Stimulated activated CD4-positive, alpha-beta T cell treated with anti-CD3 and anti-CD28 coated beads, Interleukin-2, amount 100 ng/mL, for 4 hours (primary cell): Measurements from ENCODE around the gene RHOT1.
A peak's percentile ranks its signal among the peaks of the same experiment; 100 is the strongest.
"Not testable (repeated sequence)": the region's sequence is repeated elsewhere in the genome, so short reads cannot be mapped to it uniquely, and the experiment has no call there.

Experiments used
- DNase-seq: peaks from one replicate; pipeline ENCODE4 v3.0.0-alpha.2; 2020; ENCODE audit warnings: low read depth

The RHOT1 gene

DNA sequence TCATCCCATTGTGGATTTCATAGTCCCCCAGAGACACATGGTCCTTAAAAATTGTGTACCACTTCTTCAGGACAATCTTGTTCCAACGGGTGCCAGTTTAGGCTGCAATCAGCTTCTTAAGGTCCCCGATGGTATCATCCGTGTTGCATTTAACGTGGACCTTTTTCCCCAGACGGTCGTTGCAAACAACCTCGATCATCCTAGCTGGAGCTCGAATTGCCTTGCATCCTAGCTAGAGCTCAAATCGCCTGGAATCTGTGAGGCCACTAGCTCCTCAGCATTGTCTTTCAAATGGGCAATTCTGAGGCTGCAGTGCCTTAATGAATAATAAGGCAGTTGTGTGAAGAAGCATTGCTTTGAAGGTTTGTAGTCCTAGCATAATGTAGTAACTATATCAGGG, 85.6 kb downstream of the RHOT1 start:
- DNase-seq, result no peak

DNA sequence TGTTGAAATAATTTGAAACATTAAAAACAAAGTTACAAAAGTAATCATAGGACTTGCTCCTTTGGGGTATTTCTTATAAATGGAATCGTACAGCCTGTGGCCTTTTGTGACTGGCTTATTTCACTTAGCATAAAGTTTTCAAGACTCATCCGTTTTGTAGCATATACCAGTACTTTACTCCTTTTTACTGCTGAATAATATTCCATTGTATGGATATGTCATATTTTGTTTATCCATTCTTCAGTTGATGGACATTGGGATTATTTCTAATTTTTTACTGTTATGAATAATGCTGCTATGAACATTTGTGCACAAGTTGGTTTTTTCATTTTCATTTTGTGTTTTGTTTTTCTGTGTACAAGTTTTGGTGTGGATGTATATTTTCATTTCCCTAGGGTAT, 93.3 kb downstream of the RHOT1 start:
- no peak for DNase-seq

DNA sequence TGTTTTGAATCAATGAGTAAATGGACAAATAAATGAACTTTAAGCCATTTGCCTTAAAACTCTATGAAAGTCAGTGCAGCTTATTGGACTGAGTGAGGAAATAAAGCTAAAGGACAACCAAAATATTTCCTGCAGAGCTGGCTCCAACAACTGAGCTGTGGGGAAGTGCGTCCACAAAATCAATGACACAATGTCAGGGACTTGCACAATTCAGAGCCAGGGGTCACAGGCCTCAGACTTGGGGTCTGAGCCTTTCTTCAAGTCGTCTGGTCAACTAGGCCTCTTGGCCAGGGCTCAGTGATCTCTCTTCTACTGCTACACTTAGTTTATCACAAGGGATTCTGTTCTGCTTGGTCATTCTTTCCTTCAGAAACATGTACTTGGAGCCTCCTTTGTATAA, 97.2 kb downstream of the RHOT1 start:
- no peak for DNase-seq

DNA sequence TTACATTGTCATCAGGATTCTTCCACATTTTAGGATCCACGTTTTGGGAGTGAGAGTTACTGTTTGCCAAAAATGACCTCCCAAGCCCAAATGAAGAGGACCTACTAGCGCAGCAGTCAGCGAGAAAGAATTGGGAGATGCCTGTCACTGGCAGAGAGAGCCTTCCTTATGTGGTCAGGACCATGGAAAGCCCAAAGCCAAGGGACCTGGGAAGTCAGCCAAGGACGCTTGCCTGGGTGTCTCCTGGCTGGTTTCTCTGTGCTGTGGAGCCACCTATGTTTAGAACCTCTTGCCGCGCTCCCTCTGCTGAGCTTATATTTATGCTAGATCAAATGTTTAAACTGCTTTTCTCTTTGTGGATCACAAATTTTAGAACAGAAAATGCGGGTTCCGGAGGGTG, 98.4 kb downstream of the RHOT1 start:
- no peak for DNase-seq

DNA sequence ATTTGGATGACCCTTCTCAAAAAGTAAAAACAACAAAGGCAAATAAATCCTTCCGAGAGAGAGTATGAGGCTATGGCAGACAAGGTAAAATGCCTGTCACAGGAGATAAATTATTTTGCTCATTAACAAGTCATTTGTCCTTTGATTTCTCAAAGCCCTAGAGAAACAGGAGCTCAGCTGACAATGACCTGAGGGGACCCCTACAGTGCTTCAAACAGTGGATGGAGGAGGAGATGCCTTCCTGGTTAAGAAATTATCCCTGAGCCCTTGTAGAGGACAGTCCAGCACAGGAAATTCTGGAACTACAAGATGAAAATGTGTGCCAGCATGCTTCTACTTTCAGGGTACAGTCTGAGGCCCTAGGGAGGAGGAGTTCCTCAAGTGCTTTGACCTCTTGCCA, 99.3 kb downstream of the RHOT1 start:
- no peak for DNase-seq

DNA sequence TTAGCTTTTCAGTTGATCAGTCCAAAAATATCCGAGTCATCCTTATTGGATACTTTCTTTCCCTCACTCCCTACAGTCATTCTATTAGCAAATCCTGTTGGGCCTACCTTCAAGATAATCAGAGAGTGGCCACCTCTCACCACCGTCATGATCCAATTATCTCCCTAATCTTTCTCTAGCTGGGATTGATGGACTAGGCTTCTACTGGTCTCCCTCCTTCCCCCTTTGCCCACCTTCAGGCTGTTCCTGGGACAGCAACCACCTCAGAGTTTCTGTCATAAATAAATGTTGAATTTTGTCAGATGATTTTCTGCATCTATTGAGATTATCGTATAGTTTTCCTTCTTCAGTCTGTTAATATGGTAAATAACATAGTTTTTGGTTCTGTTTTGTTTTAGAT, 107.2 kb downstream of the RHOT1 start:
- DNase-seq, result no peak

DNA sequence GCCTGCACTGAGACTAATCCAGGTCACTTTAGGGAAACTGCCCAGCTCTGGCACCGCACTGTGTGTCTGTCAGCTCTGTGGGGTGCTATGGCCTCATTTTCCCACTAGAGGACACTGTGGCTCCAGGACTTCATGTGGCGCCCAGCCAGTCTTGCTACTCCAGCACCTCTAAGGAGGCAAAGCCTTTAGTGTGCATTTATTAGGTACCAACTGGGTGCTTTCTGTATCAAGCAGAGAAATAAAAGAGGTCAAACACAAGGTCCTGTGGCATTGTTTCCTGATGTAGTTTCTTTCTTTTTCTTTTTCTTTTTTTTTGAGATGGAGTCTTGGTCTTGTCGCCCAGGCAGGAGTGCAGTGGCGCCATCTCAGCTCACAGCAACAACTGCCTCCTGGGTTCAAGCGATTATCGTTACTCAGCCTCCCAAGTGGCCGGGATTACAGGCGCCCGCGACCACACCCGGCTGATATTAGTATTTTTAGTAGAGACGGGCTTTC, 110.9 kb downstream of the RHOT1 start:
- peak; percentile 49 for DNase-seq

DNA sequence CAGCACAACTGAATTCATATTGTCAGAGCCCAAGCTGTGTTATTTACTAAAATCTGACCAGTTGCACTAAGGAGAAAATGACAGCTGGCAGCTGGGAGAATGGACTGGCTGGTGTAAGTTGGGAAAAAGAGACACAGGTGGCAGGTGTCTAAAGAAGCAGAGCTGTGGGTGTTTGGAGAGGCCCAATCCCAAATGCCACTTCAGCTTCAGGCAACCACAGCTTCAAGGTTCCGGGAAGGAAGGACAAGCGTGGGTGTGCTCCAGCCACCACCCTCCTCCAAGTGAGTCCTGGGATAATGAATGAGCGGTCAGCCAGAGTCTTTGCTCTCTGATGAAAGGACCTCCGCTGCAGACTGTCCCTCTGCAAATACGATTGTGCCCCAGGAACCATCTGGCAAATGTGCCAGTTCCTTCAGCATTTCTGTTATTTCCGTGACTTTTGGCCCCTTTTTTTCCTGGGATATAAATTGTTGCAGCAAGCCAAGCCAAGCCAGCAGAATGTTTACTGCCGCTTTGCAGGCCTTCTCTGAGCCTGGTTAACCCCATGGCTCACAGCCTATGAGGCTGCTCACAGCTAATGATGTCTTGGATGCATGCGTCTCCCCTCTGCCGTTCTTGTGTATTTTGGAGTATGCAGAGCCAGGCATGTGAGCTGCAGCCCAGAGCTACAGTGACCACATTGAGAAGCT, 113.9 kb downstream of the RHOT1 start:
- no peak for DNase-seq

DNA sequence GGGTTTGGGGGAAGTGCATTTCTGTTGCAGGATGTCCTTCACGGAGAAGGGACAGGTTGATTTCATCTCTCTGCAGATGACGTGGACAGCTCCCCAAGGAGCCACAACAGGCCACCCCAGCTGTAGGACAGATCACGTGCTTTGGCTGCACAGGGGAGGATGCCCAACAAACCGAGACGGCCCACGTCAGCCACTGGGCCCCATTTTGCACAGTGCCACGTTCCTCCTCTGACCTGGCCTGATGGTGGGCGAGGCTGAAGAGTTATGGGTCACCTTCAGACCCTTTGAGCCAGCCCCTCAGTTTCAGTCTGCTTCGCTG, 114.4 kb downstream of the RHOT1 start:
- DNase-seq, result no peak

DNA sequence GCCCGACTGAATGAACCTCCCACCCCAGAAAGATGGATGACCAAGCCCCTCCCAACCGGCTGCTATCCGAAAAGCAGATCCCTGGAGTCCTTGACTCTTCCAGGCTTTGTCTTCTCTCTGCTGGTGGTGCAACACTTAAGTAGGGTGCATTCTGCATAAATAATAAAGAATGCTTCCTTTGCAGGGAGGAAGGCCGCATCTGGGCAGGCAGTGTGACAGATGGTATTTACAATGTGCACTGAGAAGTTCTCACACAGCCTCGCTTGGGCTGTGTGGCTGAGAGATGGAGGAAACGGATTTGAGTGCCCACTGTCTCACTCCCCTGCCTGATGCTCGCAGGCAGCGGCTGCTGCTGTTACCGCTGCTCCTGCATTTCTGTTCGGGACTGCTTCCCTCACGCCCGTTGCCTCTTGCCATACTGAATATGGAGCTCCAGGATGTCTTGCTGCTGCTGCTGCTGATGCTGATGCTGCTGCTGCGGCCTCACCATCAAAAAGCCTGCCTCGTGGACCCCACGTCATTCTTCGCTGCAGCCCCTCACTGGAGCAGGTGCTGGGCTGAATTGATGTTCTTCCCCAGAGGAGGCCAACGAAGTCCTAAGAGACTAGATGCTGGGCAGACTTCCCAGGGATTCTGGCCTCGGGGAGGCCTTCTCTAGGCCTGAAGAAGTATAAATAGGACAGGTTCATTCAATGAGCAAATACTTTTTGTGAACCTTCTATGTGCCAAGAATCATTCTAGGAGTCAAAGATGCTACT, 116.3 kb downstream of the RHOT1 start:
- no peak for DNase-seq

DNA sequence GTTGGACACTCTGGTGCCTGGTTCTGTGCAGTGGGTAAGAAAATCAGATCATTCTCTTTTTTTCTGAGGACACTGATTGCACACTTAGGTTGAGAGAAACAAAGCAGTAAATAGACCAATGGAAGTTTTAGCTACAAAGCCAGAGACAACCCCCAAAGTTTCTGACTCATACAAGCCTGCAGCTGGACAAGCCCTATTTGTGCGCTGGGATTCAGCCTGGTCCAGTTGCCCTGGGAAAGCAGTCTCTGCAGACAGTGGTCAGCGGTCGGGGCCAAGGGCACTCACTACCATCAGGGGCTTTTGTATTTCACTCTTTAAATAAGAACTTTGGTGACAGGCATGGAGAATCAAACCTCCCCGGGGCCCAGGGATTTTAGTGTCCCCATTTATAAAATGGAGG, 117.3 kb downstream of the RHOT1 start:
- DNase-seq, result no peak

DNA sequence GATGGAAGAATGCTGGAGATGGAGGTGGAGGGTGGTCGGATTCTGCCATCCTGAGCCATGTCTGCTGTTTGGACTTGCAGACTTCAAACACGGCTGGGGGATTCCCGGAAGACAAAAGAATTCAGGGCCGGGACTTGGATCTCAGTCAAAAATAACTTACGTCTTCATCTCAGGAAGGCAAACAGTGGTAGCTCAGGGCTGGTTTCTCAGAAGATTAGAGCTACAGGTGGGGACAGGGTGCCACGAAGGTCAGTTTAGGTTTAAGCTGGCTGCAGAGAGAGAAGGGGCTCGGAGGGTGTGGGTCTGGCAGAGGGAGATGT, 119.1 kb downstream of the RHOT1 start:
- DNase-seq, result no peak

DNA sequence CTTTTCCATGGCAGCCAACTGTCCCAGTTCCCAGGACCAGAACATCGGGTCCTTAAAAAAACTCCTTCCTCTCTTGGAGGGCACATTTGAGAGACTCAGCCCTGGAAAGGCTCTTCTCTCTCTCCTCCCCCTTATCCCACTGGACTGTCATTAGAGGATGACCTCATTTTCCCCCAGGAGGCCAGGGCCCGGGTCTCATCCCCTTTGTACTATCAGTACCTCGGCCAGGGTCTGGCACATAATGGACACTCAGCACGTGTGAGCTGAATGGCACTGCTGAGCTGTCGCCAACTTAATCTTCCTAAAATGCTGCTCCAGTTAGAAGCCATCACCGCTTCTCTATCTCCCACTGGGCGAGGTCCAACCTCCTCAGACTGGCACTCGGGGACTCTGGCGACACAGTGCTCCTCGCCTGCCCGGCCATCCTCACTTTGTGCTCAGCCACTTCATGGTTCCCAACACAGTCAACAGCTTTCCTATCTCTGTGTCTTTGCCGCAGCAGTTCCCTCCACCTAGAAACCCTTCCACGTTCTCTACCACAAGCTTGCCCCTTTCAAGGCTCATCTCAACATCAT, 119.7 kb downstream of the RHOT1 start:
- no peak for DNase-seq

DNA sequence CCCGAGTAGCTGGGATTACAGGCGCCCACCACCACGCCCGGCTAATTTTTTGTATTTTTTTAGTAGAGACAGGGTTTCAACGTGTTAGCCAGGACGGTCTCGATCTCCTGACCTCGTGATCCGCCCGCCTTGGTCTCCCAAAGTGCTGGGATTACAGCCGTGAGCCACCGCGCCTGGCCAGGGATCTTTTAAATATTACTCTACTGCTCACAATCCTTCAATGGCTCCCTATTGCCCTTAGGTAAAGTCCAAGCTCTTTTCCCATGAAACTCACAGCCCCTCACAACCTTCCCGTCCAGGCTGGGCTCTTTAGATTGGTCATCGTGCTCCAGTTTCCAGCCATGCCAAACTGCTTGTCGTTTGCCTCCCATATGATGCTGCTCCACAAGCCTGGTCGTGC, 121.2 kb downstream of the RHOT1 start:
- DNase-seq, result not testable (repeated sequence)

DNA sequence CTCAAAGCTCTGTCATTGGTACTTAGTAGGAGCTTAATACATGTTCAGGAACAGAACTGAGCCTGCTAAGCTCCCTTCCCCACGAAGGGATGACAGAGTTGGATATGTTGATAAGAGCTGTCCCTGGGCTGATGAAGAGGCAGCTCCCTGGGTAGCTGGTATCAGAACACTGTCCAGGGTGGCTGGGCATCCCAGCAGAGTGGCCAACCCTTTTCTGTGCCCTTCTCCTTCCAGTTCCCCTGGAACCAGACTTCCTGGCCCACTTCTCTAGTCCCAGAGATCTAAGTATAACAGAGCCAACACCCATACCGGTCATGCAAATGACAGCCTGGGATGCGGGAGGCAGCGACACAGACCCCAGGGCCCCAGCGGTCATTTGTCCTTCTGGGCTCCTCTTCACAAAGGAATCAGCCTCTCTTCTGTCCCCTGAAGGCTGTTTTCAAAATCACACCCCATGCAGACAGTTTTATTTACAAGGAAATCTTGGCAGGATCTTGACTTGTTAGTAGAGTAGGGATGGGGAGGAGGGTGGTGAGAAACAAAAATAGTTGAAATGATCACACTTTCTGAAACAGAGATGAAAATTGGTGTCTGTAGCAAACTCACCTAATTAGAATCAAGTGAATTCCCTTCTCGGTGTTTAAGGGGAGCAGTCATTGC, 122.0 kb downstream of the RHOT1 start:
- DNase-seq, result no peak

DNA sequence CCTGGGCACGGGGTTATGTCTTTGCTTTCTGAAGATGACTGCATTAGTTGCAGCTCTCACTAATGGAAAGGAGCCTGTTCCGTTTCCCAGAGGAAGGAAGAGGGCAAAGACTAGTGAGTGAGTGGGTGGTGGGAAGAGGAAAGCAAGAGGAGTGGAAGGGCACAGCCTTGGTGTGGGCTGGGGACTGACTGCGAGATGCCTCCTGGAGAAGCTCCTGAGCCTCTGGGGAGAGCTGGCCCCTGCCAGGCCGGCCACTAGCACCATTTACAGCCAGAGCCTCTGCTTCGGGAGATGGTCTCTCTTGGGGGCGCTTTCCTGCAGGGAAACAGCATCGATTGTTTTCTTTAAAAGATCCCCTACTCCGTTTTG, 122.5 kb downstream of the RHOT1 start:
- DNase-seq, result no peak

DNA sequence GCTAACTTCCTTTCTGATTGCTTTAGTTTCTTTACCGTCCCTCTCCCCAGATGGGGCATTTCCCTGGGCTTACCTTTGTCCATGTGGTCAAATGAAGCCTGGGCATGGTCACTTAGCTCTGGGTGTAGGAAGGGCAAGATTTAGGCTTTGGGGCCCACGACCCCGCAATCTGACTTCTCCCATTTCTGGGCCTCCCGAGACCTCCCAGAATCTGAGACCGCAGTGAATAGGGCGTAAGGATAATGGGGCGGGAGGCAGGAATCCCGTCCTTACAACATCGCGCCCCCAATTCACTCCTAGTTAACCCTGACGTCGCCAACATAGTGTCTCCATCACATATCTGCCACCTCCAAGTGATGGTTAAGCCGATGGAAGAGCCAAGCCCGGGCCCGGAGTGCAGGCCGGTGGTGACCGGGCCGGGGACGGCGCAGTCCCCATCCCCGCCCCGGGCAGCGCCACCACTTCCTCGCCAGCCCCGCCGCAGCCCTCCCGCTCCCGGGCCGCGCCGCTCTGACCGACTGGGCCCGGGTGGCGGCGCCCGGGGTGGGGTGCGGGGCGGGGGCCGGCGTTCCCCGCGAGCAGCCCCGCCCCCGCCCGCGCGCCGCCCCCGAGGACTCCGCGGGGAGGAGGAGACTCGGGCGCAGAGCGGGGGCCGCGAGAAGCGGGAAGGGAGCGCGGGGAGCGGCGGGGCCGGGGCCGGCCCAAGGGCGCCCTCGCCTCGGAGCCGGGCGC, 123.1 kb downstream of the RHOT1 start, which contains the start of gene RHBDL3:
Gene RHBDL3, plus strand, starts transcription at position 641 of the 732 bp plus-strand sequence. CDS start 358 bp downstream, outside the sequence.
- no peak for DNase-seq

DNA sequence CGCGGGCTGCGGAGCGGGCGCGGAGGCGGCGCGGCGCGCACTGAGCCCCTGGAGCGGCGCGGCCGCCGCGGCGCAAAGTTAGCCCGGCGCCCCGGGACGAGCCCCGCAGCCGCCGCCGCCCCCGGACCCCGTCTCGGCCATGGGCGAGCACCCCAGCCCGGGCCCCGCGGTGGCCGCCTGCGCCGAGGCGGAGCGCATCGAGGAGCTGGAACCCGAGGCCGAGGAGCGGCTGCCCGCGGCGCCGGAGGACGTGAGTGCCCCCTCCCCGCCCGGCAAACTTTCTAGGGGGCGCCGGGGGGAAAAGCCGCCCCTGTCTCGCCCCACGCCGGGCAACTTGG, 123.7 kb downstream of the RHOT1 start:
- no peak for DNase-seq

DNA sequence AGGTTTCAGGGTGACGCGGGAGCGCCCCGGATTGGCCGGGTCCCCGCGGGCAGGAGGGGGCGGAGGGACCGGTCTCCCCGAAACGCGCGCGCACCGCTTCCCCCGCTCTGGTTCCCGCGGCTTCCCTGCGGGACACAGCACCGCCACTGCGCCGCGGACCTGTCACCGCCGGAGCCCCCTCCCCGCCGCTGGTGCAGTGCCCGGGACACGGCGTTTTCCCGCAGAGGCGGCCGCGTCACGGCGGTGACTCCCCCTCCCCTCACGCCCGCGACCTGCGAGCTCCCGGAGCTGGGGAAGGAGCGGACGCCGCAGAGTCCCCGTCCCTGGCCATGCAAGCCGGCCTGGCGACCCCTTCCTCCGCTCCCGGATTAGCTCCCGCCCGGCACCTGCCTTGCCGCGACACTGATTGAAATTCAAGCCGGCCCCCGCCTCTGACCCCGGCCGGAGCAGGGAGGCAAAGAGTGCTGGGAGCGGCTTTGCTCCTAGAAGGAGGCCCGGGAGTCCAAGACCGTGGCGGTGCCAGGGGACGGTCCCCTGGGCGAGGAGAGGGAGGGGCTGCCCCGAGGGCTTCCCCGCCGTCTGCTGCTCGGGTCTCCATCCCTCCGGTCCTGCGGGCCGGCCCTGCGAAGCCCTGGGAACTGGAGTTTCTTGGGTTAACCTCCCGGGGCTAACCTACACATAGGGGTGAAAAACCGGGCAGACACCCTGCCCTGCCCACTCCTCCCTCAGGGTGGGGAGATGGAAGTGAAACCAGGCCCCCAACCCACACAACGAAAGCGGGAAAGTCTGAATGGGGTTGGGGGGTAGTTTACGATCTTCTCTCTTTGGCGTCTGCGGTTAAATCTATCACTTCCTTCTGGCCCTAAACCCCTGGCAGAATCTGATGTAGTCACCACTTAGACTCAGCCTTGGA, 124.3 kb downstream of the RHOT1 start:
- DNase-seq, result no peak

DNA sequence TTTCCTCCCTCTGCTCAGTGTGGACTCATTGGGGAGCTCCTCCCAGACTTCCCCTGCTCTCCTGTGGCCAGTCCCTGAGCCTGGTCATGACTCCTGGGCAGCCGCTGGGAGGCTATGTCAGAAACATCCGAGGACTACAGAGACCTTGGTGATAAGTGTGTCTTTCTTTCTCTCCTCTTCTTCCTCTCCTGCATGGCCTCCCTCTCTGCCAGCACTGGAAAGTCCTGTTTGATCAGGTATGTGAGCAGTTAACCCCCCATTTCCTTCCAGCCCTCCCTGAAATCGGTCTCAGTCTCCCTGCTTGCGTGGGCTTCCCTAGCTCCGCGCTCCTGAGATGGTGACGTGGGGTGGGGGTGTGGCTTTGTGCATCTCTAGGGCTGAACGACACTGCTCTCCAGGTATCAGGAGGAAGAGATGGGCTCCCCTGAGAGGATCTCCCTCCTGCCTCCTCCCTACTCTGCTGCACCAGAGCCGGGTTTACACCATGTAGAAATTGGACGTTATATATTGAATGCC, 125.4 kb downstream of the RHOT1 start:
- DNase-seq, result no peak

DNA sequence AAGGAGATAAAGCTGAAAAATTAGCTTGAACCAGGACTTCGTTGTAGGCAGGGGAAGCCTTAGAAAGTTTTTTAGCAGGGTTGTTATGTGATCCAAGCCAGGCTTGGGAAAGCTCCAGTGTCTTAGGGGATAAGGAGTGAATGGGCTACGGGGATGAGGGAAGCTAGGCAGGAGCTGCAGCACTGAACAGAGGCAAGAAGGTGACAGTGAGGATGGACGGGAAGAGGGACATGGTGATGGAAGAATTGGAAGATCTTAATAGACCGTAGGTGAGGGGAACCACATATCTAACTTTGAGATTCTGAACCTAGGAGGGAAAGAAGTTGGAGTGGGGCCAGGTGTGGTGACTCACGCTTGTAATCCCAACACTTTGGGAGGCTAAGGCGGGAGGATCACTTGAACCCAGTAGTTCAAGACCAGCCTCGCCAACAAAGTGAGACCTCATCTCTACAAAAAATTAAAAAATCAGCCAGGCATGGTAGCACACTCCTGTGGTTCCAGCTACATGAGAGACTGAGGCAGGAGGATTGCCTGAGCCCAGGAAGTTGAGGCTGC, 126.5 kb downstream of the RHOT1 start:
- DNase-seq, result no peak
